ENCODE results near the gene WDR33.

The WDR33 gene

DNA sequence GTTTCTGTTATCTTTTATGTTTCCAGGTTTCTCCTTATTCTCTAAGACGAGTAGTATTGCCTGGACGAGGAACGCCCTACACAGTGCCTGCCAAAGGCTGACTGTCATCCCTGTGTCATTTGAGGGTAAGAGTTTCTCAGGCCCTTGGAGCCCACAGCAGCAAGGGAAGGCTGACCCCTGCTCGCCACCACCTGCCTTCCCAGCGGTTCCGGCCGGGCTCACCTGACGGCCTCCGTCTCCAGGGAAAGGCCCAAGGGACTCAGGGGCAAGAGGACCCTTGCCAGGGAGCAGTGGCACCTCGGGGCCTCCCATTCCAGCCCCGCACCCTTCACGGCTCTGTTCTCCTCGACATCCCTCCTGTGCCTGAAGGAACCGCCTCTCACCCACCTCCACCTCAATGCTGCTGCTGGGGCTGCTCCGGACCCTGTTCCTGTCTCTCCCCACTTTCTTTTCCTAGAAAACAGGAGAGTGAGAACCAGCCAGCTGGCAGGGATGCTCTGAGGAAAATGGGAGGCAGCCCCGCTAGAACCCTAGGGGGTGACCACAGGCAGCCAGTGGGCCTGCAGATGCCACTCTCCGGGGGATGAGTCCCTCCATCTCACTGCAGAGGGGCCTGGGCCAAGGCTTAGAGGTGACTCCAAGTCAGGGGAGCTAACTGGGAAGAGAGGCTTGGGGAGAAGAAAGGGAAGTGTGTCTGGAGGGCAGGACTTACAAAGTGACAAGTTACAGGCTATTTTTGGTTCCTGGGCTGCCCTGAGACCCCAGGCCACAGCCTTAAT is 137.5 kb downstream of the WDR33 start:
- peak overlapping the region; percentile 92 for H3K4me2 ChIP-seq (ENCODE audit: low read length)
- no peaks in the 10 kb centered on the region for H3K9me3 ChIP-seq (replicated peaks; ENCODE audit: low read length)
- no peaks in the 10 kb centered on the region for H3K36me3 ChIP-seq (ENCODE audit: insufficient read depth, low read length)
- H3K4me1 ChIP-seq (ENCODE audit: control insufficient read depth, insufficient read depth, low read length): peaks cover 24% of the 10 kb centered on the region
- H3K4me3 ChIP-seq (ENCODE audit: low read length): peak overlapping the region; percentile 77
- peak overlapping the region; percentile 74 for H3K9ac ChIP-seq (ENCODE audit: low read depth, low read length)
- peaks cover 26% of the 10 kb centered on the region for H3K27me3 ChIP-seq (ENCODE audit: control insufficient read depth, insufficient read depth, low read length)

DNA sequence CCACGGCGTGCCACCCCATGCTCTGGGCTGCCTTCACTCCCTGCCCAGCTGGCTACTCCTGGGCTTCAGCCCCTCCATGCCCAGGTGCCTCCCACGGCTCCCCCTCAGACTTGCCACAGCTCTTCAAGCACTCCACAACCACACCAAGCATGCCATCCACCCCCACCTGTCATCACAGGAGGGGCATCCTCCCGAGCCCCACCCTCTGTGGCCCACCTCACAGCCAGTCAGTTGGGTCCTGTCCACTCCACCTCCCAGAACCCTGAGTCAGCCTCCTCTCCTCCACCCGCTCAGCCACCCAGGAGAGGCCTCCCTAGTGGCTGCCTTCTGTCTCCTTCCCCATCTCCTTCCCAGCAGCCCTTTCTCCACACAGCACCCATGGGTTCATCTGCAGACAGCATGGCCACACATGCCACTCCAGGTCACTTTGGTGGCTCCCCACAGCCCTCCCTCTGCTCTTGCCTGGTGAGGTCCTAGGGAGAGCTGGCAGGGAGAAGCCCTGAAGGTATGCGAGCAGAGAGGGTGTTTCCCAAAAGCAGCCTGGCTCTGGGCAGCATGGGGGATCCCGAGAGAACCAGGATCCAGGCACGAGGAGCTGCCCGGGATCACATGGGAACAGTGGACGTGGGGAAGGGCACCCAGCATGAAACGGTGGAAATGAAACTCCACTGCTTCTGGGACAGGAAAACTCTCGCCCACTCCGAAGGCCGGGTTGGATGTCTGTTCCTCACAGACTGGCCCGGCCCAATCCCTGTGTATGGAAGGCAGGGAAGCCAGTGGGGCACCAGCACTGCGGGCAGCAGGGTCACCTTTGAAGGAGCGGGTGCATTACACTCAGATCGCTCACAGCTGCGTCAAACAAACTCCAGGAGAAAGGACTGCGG is 138.4 kb downstream of the WDR33 start:
- Histone ChIP-seq H3K4me3 (ENCODE audit: low read length) (no peak overlapping the region), H3K9me3 (replicated peaks; ENCODE audit: low read length) (no peaks in the 10 kb centered on the region), H3K9ac (ENCODE audit: low read depth, low read length) (no peak overlapping the region), H3K36me3 (ENCODE audit: insufficient read depth, low read length) (no peaks in the 10 kb centered on the region), H3K4me2 (ENCODE audit: low read length) (no peak overlapping the region), H3K27me3 (ENCODE audit: control insufficient read depth, insufficient read depth, low read length) (peaks cover 18% of the 10 kb centered on the region), H3K4me1 (ENCODE audit: control insufficient read depth, insufficient read depth, low read length) (peaks cover 24% of the 10 kb centered on the region)

DNA sequence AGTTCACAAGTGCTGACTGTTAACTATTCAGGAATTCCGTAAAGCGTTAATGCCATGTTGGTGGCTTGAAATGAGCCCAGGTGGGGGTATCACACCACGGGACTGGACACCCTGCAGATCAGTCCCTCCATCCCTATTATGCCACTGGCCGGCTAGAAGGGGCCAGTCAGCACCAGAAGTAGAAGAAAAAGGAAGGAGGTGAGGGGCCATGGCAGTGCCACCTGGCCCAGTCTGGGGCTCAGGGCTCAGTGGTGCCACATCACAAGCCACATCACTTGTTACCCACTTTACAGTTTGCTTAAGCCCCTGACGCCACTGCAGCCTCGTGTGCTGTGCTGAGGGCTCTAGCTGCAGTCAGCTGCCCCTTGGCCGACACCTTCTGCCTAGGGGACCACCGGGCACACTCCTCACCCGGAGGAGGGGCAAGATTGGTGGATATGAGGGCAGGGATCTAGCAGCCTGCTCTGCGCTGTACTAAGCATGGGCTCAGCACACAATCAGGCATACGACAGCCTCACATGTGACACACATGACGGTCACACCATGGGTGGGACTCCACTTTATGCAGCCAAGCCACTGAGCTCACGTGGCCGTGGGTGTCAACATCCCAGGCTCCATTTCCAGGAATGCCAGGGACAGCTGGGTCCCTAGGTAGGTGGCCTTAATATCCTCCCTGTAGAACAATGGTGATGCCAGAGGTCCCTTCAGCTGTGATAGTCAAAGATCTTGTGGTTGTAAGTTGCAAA is 139.2 kb downstream of the WDR33 start:
- no peak overlapping the region for H3K4me2 ChIP-seq (ENCODE audit: low read length)
- H3K27me3 ChIP-seq (ENCODE audit: control insufficient read depth, insufficient read depth, low read length): peaks cover 10% of the 10 kb centered on the region
- H3K4me1 ChIP-seq (ENCODE audit: control insufficient read depth, insufficient read depth, low read length): peaks cover 24% of the 10 kb centered on the region
- no peaks in the 10 kb centered on the region for H3K9me3 ChIP-seq (replicated peaks; ENCODE audit: low read length)
- H3K9ac ChIP-seq (ENCODE audit: low read depth, low read length): no peak overlapping the region
- H3K4me3 ChIP-seq (ENCODE audit: low read length): no peak overlapping the region
- no peaks in the 10 kb centered on the region for H3K36me3 ChIP-seq (ENCODE audit: insufficient read depth, low read length)

DNA sequence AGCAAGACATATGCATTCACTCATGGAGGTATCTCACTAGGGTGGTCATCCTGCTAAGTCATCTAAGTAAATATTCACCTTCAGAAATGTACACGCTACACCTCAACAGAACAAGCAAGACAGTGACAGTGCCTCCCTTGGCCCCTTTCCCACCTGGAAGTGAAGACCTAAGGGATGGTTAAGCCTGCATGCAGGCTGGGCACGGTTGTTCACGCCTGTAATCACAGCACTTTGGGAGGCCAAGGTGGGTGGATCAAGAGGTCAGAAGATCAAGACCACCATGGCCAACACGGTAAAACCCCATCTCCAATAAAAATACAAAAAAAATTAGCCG is 140.0 kb downstream of the WDR33 start:
- H3K4me3 ChIP-seq (ENCODE audit: low read length): no peak overlapping the region
- no peak overlapping the region for H3K9ac ChIP-seq (ENCODE audit: low read depth, low read length)
- H3K27me3 ChIP-seq (ENCODE audit: control insufficient read depth, insufficient read depth, low read length): peaks cover 3% of the 10 kb centered on the region
- no peaks in the 10 kb centered on the region for H3K9me3 ChIP-seq (replicated peaks; ENCODE audit: low read length)
- H3K36me3 ChIP-seq (ENCODE audit: insufficient read depth, low read length): no peaks in the 10 kb centered on the region
- peaks cover 22% of the 10 kb centered on the region for H3K4me1 ChIP-seq (ENCODE audit: control insufficient read depth, insufficient read depth, low read length)
- no peak overlapping the region for H3K4me2 ChIP-seq (ENCODE audit: low read length)

DNA sequence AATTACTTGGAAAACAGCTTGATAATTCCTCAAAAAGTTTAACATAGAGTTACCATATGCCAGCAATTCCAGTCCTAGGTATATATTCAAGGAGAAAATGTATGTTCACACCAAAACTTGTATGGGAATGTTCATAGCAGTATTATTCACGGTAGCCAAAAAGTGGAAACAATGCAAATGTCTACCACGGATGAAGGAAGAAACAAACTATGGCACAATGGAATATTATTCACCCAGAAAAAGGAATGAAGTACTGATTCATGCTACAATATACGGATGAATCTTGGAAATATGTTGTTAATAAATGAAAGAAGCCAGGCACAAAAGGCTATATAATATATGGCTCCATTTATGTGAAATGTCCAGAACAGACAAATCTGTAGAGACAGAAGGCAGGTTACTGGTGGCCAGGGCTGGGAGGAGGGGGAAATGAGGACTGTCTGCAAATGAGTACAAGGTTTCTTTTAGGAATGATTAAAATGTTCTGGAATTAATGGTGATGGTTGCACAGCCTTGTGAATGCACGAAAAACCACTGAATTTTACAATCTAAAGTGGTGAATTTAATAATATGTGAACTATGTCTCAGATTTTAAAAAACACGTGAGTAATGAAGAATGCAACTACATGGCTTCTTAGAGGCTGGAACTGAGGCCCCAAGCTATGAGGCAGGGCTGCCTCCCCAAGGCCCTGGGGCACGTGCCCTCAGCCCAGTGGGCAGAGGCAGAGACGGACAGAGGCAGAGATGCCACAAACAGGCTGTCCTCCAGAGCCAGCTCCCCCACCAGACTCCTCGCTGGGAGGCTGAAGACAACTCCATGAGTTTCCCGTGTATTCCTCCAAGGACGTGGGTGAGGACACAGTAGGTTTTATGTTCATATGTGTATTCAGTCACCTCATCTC is 140.7 kb downstream of the WDR33 start:
- Histone ChIP-seq H3K4me2 (ENCODE audit: low read length) (no peak overlapping the region), H3K27me3 (ENCODE audit: control insufficient read depth, insufficient read depth, low read length) (no peaks in the 10 kb centered on the region), H3K4me3 (ENCODE audit: low read length) (no peak overlapping the region), H3K9ac (ENCODE audit: low read depth, low read length) (no peak overlapping the region), H3K9me3 (replicated peaks; ENCODE audit: low read length) (no peaks in the 10 kb centered on the region), H3K36me3 (ENCODE audit: insufficient read depth, low read length) (no peaks in the 10 kb centered on the region), H3K4me1 (ENCODE audit: control insufficient read depth, insufficient read depth, low read length) (peaks cover 18% of the 10 kb centered on the region)

DNA sequence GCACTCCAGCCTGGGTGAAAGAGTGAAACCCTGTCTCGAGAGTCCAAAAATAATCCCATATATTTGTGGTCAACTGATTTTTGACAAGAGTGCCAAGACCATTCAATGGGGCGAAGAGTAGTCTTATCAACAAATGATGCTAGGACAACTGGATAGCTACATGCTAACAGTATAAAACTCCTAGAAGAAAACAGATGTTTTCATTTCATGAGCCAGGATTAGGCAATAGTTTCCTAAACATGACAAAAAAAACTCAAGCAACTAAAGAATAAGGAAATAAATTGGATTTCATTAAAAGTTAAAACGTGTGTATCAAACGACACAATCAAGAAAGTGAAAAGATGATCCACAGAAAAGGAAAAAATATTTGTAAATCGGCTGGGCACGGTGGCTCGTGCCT is 141.9 kb downstream of the WDR33 start:
- H3K4me2 ChIP-seq (ENCODE audit: low read length): no peak overlapping the region
- peaks cover 11% of the 10 kb centered on the region for H3K4me1 ChIP-seq (ENCODE audit: control insufficient read depth, insufficient read depth, low read length)
- no peak overlapping the region for H3K4me3 ChIP-seq (ENCODE audit: low read length)
- H3K9ac ChIP-seq (ENCODE audit: low read depth, low read length): no peak overlapping the region
- peaks cover 3% of the 10 kb centered on the region for H3K27me3 ChIP-seq (ENCODE audit: control insufficient read depth, insufficient read depth, low read length)
- H3K9me3 ChIP-seq (replicated peaks; ENCODE audit: low read length): no peaks in the 10 kb centered on the region
- no peaks in the 10 kb centered on the region for H3K36me3 ChIP-seq (ENCODE audit: insufficient read depth, low read length)

DNA sequence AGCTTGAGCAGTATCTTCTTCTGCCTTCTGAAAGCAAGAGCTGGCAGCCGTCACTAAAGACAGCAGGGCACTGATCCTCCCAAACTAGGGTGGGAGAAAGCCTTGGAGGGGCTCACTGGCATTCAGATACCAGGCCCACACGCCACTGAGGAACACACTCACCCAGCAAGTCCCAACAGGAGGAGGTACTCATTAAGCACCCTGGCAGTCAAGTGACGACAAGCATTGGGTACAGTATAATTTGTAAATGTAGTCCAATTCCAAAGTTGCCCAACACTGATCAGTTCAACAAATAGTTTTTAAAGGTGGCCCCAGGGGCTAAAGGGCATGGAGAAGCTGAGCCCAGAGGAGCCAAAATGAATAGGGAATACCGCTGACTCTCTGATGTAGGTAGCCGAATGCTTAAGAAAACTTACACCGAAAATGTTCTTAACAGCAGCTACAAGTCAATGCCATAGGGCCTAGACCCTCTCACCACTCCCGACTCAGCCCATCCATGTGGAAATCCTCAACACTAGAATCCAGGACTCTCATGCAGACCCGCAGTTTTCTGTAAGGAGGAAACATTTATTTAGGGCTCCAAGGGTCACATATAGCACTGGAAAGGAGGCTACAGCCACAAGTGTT is 145.6 kb downstream of the WDR33 start:
- Histone ChIP-seq H3K36me3 (ENCODE audit: insufficient read depth, low read length) (no peaks in the 10 kb centered on the region), H3K4me3 (ENCODE audit: low read length) (no peak overlapping the region), H3K27me3 (ENCODE audit: control insufficient read depth, insufficient read depth, low read length) (peaks cover 3% of the 10 kb centered on the region), H3K4me1 (ENCODE audit: control insufficient read depth, insufficient read depth, low read length) (peaks cover 14% of the 10 kb centered on the region), H3K4me2 (ENCODE audit: low read length) (no peak overlapping the region), H3K9ac (ENCODE audit: low read depth, low read length) (no peak overlapping the region), H3K9me3 (replicated peaks; ENCODE audit: low read length) (no peaks in the 10 kb centered on the region)

DNA sequence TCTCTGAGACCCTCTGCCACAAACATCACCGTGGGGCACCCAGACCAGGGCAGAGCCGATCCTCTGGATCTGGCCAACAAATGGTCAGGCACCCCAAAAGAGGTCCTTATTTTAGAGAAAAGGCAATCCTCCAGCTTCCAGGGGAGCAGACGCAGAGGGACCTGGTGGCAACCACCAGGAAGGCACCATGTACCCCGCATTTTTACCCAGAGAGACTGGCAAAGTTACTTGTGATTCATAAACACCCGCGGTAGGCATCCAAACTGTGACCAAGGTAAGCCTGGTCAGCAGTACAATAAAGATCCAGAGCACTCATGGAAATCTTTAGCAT is 146.1 kb downstream of the WDR33 start:
- Histone ChIP-seq H3K27me3 (ENCODE audit: control insufficient read depth, insufficient read depth, low read length) (peaks cover 3% of the 10 kb centered on the region), H3K4me3 (ENCODE audit: low read length) (no peak overlapping the region), H3K9ac (ENCODE audit: low read depth, low read length) (no peak overlapping the region)

DNA sequence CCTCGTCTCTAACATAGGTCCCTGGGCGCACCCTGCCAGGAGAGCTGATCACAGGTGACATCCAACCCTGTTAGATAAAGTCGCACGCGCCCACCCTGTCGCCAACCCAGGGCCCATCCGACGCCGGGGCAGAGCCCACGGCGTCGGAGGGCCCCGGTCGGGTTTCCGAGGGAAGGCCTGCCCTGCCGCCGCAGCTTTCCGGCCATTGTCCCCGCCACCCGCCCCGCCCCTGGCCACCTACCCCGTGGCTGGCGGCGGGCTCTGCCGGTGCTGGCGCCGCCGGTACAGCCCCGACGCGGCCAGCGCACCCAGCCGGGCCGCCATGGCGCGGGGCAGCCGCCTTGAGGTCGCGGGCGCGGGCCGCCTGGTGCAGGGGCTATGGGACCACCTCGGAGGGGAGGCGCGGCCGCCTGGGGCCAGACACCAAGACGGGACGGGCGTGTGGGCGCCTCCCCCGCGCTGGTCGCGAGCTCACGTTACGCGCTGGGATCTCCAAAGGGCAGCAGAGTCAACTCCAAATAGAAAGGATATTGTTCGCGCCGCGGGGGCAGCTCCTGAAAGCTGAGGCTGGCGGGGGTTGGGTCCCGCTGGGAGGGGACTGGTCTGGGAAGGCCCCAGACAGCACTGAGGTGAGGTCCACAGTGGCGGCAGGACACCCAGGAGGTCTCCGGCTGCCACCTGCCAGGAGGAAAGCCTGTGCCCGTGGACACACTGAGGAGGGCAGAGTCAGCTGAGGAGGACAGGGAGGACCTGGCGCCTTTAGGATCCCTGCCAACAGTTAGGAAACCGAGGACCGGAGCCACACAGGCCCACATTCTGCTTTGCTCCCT is 146.7 kb downstream of the WDR33 start:
- H3K27me3 ChIP-seq (ENCODE audit: control insufficient read depth, insufficient read depth, low read length): peaks cover 3% of the 10 kb centered on the region
- H3K9me3 ChIP-seq (replicated peaks; ENCODE audit: low read length): no peaks in the 10 kb centered on the region
- peak overlapping the region; percentile 47 for H3K4me3 ChIP-seq (ENCODE audit: low read length)
- H3K4me2 ChIP-seq (ENCODE audit: low read length): peak overlapping the region; percentile 66
- peaks cover 14% of the 10 kb centered on the region for H3K4me1 ChIP-seq (ENCODE audit: control insufficient read depth, insufficient read depth, low read length)
- peaks cover 4% of the 10 kb centered on the region for H3K36me3 ChIP-seq (ENCODE audit: insufficient read depth, low read length)
- no peak overlapping the region for H3K9ac ChIP-seq (ENCODE audit: low read depth, low read length)

More for the DNA sequence above, 146.1 kb downstream of the WDR33 start:
- H3K4me2 ChIP-seq (ENCODE audit: low read length): no peak overlapping the region
- H3K4me1 ChIP-seq (ENCODE audit: control insufficient read depth, insufficient read depth, low read length): peaks cover 14% of the 10 kb centered on the region
- no peaks in the 10 kb centered on the region for H3K9me3 ChIP-seq (replicated peaks; ENCODE audit: low read length)
- peaks cover 4% of the 10 kb centered on the region for H3K36me3 ChIP-seq (ENCODE audit: insufficient read depth, low read length)

DNA sequence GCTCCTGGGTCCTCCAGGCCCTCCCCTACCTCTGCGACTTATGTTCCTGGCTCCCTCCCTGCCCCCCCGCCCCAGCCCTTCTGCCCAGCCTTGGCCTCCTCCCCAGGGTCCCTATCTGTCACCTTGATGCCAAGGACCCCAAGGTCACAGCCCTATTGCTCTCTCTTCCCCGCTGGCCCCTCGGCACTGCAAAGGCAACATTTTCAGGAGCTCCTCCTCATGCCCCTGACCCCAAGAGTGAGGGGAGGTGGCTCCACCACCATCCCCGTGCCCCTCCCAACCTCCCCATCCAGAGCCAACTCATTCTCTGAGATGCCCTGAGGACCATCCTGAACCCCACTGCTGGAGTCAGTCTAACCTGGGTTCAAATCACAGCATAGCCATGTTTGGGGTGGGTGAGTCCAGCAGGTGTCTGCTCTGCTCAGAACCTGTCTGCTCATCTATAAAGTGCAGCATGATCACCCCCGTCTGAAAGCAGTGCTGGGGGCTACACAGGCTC is 147.4 kb downstream of the WDR33 start:
- H3K9me3 ChIP-seq (replicated peaks; ENCODE audit: low read length): no peaks in the 10 kb centered on the region
- H3K27me3 ChIP-seq (ENCODE audit: control insufficient read depth, insufficient read depth, low read length): peaks cover 3% of the 10 kb centered on the region
- H3K9ac ChIP-seq (ENCODE audit: low read depth, low read length): no peak overlapping the region
- H3K36me3 ChIP-seq (ENCODE audit: insufficient read depth, low read length): peaks cover 4% of the 10 kb centered on the region
- no peak overlapping the region for H3K4me3 ChIP-seq (ENCODE audit: low read length)
- peaks cover 14% of the 10 kb centered on the region for H3K4me1 ChIP-seq (ENCODE audit: control insufficient read depth, insufficient read depth, low read length)
- H3K4me2 ChIP-seq (ENCODE audit: low read length): peak overlapping the region; percentile 66

Measured in skeletal muscle satellite cell (primary cell).